Eye (tissue), 1 donor: ENCODE results near the gene ZSWIM2.
A peak's percentile ranks its signal among the peaks of the same experiment; 100 is the strongest.
"Not testable (repeated sequence)": the region's sequence is repeated elsewhere in the genome, so short reads cannot be mapped to it uniquely, and the experiment has no call there.

Source experiments
- DNase-seq: peaks from one replicate; pipeline ENCODE4 v3.0.0-alpha.2; 2015

The ZSWIM2 gene

GRCh38 chr2:186848873-186849578 lies at the start of gene ZSWIM2:
ZSWIM2 (minus strand) TSS chr2:186849170; CDS start chr2:186849130, 40 bp downstream.
- DNase-seq = peak; percentile 94

DNA sequence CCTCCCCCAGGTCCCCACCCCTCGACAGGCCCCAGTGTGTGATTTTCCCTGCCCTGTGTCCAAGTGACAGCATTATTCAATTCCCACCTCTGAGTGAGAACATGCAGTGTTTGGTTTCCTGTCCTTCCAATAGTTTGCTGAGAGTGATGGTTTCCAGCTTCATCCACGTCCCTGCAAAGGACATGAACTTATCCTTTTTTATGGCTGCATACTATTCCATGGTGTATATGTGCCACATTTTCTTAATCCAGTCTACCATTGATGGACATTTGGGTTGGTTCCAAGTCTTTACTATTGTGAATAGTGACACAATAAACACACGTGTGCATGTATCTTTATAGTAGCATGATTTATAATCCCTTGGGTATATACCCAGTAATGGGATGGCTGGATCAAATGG lies 47.2 kb upstream of the ZSWIM2 start:
- not testable (repeated sequence) for DNase-seq

- no peak for DNase-seq
Observed at GRCh38 chr2:186895451-186895850, 46.5 kb upstream of the ZSWIM2 start.

GRCh38 chr2:186894478-186894877 lies 45.5 kb upstream of the ZSWIM2 start:
- no peak for DNase-seq

GRCh38 chr2:186892821-186893220 lies 43.9 kb upstream of the ZSWIM2 start:
- DNase-seq = no peak

GRCh38 chr2:186891185-186891621 lies 42.2 kb upstream of the ZSWIM2 start:
- no peak for DNase-seq

DNA sequence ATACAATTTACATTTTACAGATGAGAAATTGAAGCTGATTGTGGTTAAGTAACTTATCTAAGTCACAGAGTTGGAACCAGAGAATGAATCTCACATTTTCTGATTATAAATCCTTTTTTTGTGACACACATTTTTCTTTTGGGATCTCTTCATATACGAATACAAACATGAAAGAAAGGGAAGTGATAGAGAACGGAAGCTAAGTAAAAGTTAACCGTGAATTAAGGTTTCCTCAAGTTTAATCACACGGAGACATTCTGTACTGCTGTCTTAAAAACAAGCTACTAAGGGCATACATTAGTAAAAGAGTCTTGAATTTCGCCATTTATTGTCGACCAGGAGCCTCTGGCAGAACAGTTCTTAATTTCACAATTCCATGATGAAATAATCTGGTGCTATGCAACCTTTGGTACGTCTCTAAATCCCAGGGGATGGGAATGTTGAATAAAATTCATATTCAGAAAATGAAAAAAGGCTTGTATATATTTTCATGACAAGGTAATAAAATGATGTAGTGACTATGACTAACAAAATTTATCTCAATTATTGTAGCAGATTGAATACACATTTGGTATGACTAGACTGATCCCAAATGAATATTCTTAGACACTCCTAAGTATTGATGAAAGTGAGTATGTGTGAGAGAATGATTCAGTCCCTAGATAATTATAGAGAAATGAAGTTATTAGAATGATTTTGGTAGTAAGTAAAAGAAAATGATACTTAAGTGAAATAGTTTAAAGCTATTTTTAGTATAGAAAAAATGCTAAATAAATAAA lies 40.3 kb upstream of the ZSWIM2 start:
- no peak for DNase-seq

GRCh38 chr2:186887107-186888090 lies 38.4 kb upstream of the ZSWIM2 start:
- DNase-seq = peak; percentile 29

- peak; percentile 96 for DNase-seq
Observed at GRCh38 chr2:186884587-186884986, 35.6 kb upstream of the ZSWIM2 start.

DNA sequence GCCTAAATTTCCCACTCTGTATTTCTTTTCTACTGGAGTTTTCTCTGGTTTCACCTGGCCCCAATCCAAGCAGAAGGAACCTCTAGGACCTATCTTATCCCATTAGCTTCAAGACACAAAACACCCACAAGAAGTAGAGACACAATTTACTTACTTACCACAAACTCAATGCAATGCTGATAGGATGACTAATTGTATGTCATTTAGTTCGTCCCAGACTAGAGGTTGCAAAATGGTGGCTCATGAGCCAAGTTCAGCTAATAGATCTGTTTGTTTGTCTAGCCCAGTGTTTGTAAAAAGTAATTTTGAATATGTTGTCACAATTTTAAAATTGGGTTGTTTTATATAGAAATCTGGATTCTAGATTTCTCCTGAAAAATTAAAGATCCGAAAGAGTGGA lies 34.7 kb upstream of the ZSWIM2 start:
- no peak for DNase-seq

DNA sequence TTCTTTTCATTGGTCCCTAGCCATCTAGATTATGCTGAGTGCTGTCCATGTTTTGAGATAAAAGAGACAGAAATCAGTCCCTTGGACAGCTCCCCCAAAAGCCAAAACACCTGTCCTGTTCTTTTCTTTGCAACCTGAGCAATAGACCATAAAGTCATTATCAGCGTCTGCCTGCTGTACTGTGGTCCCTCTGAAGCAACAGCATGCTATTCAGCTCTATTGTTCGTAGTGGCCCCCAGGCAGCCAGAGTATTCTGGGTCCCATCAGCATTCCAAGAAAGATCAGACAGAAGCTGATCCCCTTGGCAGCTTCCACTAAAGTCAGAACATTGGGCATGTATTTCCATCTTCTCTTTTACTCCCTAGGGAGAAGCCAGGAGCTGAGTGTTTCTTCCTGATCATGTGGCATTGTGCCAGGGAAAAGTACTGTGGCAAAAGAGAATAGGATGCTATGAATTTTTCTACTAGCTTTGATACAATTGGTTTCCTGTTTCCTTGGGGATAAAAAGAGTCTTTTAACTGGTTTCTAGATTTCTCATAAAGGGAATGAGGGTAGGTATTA lies 33.6 kb upstream of the ZSWIM2 start:
- DNase-seq = no peak

DNA sequence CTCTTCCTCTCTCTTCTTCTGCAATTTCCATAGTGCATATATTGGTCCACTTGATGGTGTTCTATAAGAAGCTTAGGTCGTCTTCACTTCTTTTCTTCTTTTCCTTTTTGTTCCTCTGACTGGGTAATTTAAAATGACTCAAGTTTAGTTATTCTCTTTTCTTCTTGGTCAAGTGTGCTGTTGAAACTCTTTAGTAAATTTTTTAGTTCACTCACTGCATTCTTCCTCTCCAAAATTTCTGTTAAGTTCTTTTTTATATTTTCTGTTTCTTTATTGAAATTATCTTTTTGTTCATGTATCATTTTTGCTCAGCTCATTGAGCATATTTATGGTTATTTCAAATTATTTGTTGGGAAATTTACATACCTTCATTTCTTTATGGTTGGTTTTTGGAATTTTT lies 32.7 kb upstream of the ZSWIM2 start:
- no peak for DNase-seq

GRCh38 chr2:186879312-186879711 lies 30.3 kb upstream of the ZSWIM2 start:
- no peak for DNase-seq

GRCh38 chr2:186874713-186875112 lies 25.7 kb upstream of the ZSWIM2 start:
- DNase-seq = no peak

DNA sequence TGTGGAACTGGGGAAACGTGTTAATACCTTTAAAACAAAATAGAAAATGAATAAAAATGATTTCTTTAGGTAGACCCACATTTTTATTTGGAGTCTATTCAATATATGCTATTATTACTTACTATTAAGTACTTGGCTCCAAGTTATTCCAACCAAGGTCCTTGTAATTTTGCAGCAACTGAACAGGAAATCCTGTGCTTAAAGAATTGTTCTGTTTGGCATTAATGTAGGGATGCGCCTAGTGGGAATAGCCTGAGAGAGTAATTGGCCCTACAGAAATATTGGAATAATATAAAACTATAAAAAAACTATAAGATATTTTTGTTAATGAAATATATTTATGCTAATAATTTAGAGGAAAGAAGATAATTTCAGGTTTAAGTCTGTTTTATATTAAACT lies 22.9 kb upstream of the ZSWIM2 start:
- DNase-seq = no peak

- DNase-seq = no peak
Observed at GRCh38 chr2:186868344-186868743, 19.4 kb upstream of the ZSWIM2 start.

DNA sequence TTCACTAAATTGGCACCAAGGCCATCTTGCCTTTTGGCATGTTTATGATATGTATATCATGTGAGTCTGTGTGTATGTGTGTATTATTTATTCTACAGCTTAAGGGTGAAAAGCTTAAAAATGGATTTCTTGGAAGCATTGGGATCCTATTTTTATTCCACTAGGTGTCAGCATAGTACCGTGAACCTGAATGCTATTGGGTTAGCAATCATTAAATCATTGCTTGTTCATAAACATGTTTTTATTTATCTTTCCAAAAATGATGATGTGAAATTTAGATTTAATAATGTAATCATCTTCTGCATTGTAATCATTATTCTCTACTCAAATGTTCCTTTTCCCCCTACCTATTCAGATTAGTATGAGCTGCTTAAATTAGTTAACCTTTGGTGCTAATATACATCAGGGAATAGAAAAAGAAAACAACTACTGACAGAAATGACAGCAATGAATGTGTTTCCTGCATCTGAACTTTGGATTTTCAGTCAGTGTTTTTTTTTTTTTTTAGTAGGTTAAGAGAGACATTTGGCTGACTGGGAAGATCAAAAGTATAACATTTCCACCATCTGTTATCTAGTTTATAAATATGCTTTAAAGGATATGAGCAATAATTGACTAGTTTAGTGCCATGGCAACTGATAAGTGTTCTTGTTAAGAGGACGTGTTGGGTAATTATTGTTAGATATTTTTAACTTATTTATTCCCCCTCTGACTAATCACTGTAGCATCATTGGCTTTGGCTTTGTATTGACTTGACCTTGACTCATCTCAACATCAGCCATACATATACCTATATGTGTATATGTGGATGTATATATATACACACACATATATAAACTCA lies 14.1 kb upstream of the ZSWIM2 start:
- DNase-seq = peak; percentile 76

DNA sequence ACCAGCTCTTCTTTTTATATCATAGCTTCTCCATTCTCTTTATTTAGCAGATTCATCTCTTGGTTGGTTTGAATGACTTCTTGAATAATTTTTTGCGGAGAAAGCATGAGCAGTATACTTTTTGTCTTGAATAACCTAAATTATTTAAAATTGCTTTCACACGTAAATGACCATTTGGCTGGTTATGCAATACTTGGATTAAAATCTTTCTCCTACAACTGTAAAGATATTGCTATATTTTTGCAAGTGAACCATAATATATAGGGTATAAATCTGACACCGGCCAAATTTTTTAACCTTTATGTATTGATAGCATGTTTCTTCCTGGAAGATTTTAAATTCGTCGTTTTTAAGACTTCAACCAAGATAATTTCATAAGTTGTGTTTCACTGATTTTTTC lies 6.2 kb upstream of the ZSWIM2 start:
- DNase-seq = no peak

DNA sequence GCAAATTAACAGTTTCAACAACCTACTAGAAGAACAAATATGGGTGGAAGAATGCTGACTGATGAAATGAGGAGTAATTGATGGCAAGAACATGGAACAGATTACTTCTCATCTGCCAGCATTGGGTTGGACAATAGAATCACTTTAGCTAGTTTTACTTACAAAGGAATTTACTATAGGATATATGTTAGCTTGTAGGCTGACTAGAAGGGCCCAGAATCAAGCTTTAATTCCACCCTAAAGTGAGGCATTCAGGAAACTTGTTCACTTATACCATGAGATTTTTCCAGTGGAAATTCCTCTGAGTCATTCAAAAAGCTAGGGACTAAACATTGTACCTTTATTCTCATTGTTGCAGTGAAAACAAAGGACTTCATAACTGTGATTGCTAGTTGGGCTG lies 5.0 kb upstream of the ZSWIM2 start:
- no peak for DNase-seq

GRCh38 chr2:186852508-186852907 lies 3.5 kb upstream of the ZSWIM2 start:
- no peak for DNase-seq

GRCh38 chr2:186842373-186842772 lies 6.6 kb downstream of the ZSWIM2 start:
- DNase-seq = no peak

GRCh38 chr2:186841940-186842339 lies 7.0 kb downstream of the ZSWIM2 start:
- DNase-seq = peak; percentile 31
